NB4 (cell line): ENCODE data around the gene NOL3.

Experiments
- DNase-seq: peaks from one replicate; pipeline ENCODE4 v3.0.0; 2010; ENCODE audit warnings: low read depth
- H3K4me3 ChIP-seq: one replicate; pipeline ENCODE4 v1.5.1; 2011; ENCODE audit warnings: mild to moderate bottlenecking, low read depth, low read length, moderate library complexity
- MYC ChIP-seq: IDR thresholded peaks from 2 replicates; pipeline ENCODE4 v1.6.1; 2011; ENCODE audit warnings: low read depth, low read length
- POLR2A ChIP-seq: IDR thresholded peaks from 2 replicates; pipeline ENCODE4 v1.6.1; 2011; ENCODE audit warnings: mild to moderate bottlenecking; ENCODE audit not compliant: insufficient read length; ENCODE audit errors: extremely low read depth
- TF ChIP-seq, protein P1 (sequence below): IDR thresholded peaks from one replicate; pipeline ENCODE4 v1.5.1; 2012; ENCODE audit warnings: low read depth, low read length
- TF ChIP-seq, protein P2 (sequence below): IDR thresholded peaks from 2 replicates; pipeline ENCODE4 v1.6.1; 2011; ENCODE audit warnings: low read depth, low read length

NOL3 gene

DNA sequence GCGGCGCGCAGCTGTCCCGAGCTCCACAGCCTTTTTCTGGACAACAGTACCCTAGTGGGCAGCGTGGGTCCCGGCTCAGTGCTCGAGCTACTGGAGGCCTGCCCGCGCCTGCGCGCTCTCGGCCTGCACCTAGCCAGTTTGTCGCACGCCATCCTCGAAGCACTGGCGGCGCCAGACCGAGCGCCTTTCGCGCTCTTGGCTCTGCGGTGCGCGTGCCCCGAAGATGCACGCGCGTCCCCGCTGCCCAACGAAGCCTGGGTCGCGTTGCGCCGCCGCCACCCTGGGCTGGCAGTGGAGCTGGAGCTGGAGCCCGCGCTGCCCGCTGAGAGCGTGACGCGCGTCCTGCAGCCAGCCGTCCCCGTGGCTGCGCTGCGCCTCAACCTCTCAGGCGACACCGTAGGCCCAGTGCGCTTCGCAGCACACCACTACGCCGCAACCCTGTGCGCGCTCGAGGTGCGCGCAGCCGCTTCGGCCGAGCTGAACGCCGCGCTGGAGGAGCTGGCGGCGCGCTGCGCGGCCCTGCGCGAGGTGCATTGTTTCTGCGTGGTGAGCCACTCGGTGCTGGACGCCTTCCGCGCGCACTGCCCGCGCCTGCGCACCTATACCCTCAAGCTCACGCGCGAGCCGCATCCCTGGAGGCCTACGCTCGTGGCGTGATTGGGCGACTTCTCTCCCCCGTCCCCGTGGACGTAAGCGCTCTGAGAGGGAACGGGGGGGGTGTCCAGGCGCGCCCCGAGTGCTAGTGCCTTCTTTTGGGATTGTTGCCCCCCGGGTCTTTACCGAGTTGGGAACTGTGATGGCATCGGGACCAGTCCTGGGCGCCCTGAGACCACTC lies 7.0 kb upstream of the NOL3 start:
- no peak overlapping the region for H3K4me3 ChIP-seq
- TF ChIP-seq MYC = no peak
- TF ChIP-seq POLR2A = no peak
- TF ChIP-seq, protein P1, sequence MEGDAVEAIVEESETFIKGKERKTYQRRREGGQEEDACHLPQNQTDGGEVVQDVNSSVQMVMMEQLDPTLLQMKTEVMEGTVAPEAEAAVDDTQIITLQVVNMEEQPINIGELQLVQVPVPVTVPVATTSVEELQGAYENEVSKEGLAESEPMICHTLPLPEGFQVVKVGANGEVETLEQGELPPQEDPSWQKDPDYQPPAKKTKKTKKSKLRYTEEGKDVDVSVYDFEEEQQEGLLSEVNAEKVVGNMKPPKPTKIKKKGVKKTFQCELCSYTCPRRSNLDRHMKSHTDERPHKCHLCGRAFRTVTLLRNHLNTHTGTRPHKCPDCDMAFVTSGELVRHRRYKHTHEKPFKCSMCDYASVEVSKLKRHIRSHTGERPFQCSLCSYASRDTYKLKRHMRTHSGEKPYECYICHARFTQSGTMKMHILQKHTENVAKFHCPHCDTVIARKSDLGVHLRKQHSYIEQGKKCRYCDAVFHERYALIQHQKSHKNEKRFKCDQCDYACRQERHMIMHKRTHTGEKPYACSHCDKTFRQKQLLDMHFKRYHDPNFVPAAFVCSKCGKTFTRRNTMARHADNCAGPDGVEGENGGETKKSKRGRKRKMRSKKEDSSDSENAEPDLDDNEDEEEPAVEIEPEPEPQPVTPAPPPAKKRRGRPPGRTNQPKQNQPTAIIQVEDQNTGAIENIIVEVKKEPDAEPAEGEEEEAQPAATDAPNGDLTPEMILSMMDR = no peak
- TF ChIP-seq, protein P2, sequence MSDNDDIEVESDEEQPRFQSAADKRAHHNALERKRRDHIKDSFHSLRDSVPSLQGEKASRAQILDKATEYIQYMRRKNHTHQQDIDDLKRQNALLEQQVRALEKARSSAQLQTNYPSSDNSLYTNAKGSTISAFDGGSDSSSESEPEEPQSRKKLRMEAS = no peak
- no peak for DNase-seq

DNA sequence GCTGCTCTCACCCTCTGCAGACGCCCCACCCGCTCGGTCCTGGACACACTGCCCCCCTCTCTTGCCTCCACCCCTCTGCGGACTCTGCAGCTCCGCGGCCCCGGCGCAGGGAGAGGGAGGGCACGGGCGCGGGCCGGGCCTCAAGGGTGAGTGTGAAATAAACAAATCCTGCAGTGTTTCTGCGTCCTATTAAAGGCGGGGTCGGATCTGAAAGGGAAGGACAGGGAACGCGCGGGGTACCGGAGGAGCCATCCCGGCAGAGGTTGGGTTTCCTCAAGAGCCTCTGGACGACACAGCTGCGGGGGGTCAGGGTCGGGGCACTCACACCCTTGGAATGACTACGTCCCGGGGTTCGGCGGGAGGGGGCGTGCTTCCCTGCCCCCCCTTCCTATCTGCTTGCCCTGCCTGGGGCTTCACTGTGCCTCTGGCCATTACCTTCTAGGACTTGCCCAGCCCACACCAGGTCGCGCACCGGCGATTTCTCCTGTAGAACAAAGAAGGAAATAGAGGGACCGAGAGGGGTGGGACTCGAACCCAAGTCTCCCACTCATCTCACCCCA lies 6.3 kb upstream of the NOL3 start:
- no peak overlapping the region for H3K4me3 ChIP-seq
- no peak for DNase-seq
- TF ChIP-seq, protein P2 = no peak
- TF ChIP-seq MYC (no peak), POLR2A (no peak)
- TF ChIP-seq, protein P1 = no peak

DNA sequence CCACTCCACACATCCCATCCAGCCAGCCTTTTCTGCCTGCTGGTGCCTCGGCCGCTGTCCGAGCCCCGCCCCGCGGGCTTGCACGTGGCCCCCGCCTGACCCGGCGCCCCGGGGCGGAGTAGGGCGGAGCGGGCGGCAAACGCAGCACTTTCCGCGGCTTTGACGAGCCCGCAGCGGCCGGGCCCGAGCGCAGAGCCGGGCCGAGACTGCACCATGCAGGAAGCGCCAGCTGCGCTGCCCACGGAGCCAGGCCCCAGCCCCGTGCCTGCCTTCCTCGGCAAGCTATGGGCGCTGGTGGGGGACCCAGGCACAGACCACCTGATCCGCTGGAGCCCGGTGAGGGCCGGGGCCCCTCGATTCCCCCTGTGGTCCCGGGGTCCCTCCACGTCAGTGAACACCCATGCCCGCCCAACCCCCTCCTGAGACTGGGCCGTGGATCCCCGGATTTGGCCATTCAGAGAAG lies 5.7 kb upstream of the NOL3 start, which contains the start of gene HSF4:
Gene HSF4 (plus strand): TSS at position 147 of the 463 bp plus-strand sequence. CDS start 67 bp downstream, at position 214.
- peak; percentile 52 for DNase-seq
- no peak within 1 kb of the TSS for H3K4me3 ChIP-seq
- no peak for TF ChIP-seq MYC
- TF ChIP-seq, protein P2 = no peak
- TF ChIP-seq POLR2A = no peak
- TF ChIP-seq, protein P1 = no peak

DNA sequence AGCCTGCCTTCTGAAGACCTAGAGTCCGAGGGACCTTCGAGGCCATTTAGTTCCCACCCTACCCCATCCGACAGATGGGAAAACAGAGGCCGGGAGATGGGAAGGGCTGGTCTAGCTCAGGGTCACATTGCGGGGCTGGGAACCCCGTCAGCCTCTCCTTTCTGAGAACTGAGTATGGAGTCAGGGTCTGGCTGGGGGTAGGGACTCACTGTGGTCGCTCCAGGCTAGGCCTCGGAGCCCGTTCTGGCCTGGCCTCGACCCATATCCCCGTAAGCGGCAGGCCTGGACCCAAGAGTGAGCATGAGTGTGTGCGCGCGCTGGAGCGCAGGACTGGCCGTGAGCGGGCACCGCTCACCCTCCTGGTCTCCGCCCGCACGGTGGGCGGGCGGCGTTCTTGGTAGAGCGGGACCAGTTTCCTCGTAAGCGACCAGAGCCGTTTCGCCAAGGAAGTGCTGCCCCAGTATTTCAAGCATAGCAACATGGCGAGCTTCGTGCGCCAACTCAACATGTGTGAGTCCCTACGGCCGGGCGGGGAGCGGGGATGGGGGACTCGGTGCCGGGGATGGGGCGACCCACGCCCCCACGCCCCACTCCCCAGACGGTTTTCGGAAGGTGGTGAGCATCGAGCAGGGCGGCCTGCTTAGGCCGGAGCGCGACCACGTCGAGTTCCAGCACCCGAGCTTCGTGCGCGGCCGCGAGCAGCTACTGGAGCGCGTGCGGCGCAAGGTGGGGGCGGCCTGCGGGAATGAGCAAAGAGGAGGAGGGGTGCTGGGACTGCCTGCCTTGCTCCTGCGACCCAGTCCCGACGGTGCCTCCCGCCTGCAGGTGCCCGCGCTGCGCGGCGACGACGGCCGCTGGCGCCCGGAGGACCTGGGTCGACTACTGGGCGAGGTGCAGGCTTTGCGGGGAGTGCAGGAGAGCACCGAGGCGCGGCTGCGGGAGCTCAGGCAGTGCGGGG lies 4.9 kb upstream of the NOL3 start:
- H3K4me3 ChIP-seq = no peak overlapping the region
- DNase-seq = no peak
- TF ChIP-seq, protein P2 = no peak
- TF ChIP-seq MYC (no peak), POLR2A (no peak)
- TF ChIP-seq, protein P1 = no peak

DNA sequence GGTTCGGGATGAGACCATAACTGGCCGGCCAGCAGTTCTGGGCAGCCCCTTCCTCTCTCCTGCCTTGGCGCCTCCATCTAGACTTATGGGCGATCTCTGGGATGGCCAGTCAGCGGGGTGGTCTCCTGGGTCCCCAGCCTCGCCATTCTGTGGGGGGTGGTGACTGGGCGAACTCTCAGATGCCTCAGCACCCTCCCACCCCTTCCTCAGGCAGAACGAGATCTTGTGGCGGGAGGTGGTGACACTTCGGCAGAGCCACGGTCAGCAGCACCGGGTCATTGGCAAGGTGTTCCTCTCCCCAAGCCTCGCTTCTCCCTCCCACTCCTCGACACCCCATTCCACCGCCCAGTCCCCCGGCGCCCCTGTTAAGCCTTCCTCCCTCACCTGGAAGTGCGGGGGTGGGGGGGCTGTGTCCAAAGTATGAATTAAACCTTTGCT lies 4.2 kb upstream of the NOL3 start:
- DNase-seq = no peak
- TF ChIP-seq, protein P2 = no peak
- TF ChIP-seq MYC = no peak
- H3K4me3 ChIP-seq = no peak overlapping the region
